Spinal cord (tissue), 10 donors: ENCODE data around the gene DGKB. TPM values are rescaled to one million over a fixed set of nuclear protein-coding genes. Genes with fewer than 3 reads are reported as not detected.
A peak's percentile ranks its signal among the peaks of the same experiment; 100 is the strongest.

ENCODE experiments used
- DNase-seq, 6 donors: peaks; one replicate each; pipeline versions ENCODE4 v3.0.0 to v3.0.0-alpha.2; 2013 to 2015; ENCODE audit warnings: low spot score in 6 of 6, low read depth in 4 of 6
- H3K27ac ChIP-seq: one replicate; pipeline ENCODE4 v1.5.1; 2013; ENCODE audit warnings: low read depth, low read length, control low read depth
- H3K27me3 ChIP-seq: one replicate; pipeline ENCODE4 v1.6.1; 2013; ENCODE audit warnings: low read length; ENCODE audit not compliant: control insufficient read depth, insufficient read depth
- H3K36me3 ChIP-seq: one replicate; pipeline ENCODE4 v1.6.1; 2013; ENCODE audit warnings: low read length; ENCODE audit not compliant: control insufficient read depth, insufficient read depth
- H3K4me1 ChIP-seq: one replicate; pipeline ENCODE4 v1.6.1; 2013; ENCODE audit warnings: low read length; ENCODE audit not compliant: control insufficient read depth, insufficient read depth
- H3K4me3 ChIP-seq: one replicate; pipeline ENCODE4 v1.5.1; 2013; ENCODE audit warnings: low read depth, low read length, control low read depth
- H3K9me3 ChIP-seq: one replicate; pipeline ENCODE4 v1.6.1; 2013; ENCODE audit warnings: low read length; ENCODE audit not compliant: control insufficient read depth, insufficient read depth
- WGBS: methylation state at CpG from one replicate; pipeline ENCODE4 v1.1.5; 2013; ENCODE audit warnings: missing lambda C conversion rate; ENCODE audit not compliant: insufficient coverage; 5-methylcytosine and 5-hydroxymethylcytosine counted together
- polyA plus RNA-seq, 2 donors: library from polyadenylated mRNA; unstranded; fragments of 120-200 nt; gene quantifications; one replicate each; pipeline ENCODE4 v1.2.1, GENCODE V29; 2013; ENCODE audit not compliant: insufficient read length in 2 of 2
- total RNA-seq, 2 donors: library from RNA; depleted of rRNA in 1 of 2; stranded (reverse); fragments of 120-200 nt in 1 of 2; fragments of >200 nt in 1 of 2; gene quantifications; one replicate each; pipeline versions ENCODE4 v1.2.3 to v1.2.4, GENCODE V29; 2013 to 2014
- donor health status: healthy.

DGKB gene
- total and polyA plus RNA-seq, 4 donors, result 13.6 to 31.4 (median 20.2) TPM

DNA sequence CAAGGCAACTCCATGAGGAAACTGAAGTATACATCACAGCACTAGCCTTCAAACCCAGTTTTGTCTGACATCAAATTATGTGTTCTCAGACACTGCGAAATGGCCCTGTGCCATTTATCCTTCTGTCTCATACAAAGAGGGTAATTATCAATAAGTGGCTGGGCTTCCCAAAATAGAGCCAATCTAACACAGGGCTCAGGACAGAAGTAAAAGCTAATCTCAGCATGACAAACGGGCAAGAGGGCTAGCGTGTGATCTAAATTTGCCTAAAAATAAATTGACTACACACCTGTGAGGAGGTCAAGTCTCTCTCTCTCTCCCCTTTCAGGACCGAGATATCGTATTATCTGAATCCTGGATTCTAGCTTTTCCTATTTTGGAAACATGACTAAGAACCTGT is 67.2 kb downstream of the DGKB start:
- Histone ChIP-seq H3K4me1 (no peaks in the 10 kb centered on the region), H3K27me3 (no peaks in the 10 kb centered on the region), H3K9me3 (no peaks in the 10 kb centered on the region), H3K36me3 (no peaks in the 10 kb centered on the region), H3K27ac (no peak overlapping the region), H3K4me3 (no peak overlapping the region)
- peak in 2 of 6 donors; percentile 38 to 71 for DNase-seq
- 58% methylated on average over 2 of the region's 5 CpGs for WGBS

DNA sequence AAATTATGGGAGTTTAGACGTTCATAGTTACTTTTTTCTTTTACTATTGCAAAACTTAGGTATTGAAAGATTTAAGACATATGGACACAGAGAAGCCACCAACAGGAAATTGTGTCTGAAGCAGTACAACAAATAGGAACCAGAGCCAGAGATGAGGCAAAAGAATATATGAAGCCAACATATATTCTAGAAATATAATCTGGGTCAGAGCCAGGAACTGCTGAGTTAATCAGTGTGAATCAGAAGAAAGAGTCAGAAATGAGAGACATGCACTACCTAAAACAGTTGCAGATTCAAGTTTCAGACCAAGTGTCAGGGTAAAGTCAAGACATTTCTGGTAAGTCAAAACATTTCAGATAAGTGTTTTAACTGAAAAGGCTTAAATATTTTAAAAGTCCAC is 67.7 kb downstream of the DGKB start:
- Histone ChIP-seq H3K27ac (no peak overlapping the region), H3K4me1 (no peaks in the 10 kb centered on the region), H3K4me3 (no peak overlapping the region), H3K9me3 (no peaks in the 10 kb centered on the region), H3K36me3 (no peaks in the 10 kb centered on the region), H3K27me3 (no peaks in the 10 kb centered on the region)
- WGBS, result no CpG with 5 or more reads among the region's 1 CpG
- DNase-seq, result peak in 2 of 6 donors; percentile 10 to 70

DNA sequence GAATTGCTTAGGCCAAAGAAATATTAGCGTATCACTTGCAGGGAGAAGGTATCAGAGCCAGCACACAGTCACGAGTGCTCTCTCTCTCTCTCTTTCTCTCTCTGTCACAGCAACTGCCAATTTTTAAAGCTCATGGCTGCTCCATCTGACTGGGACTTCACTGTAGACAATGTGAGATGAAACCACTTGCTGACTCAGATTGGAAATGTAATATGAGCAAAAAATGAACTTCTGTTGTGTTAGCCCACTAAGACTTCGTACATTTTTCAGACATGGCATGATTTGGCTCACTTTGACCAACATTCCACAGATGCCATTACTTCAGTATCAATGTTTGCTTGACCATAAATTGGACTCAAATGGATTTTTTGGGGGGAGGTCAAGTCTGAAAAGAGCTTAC is 68.1 kb downstream of the DGKB start:
- Histone ChIP-seq H3K4me1 (no peaks in the 10 kb centered on the region), H3K36me3 (no peaks in the 10 kb centered on the region), H3K27ac (no peak overlapping the region), H3K9me3 (no peaks in the 10 kb centered on the region), H3K27me3 (no peaks in the 10 kb centered on the region), H3K4me3 (no peak overlapping the region)
- peak in 1 of 6 donors; percentile 64 for DNase-seq
- 80% methylated on average over 1 of the region's 3 CpGs for WGBS

DNA sequence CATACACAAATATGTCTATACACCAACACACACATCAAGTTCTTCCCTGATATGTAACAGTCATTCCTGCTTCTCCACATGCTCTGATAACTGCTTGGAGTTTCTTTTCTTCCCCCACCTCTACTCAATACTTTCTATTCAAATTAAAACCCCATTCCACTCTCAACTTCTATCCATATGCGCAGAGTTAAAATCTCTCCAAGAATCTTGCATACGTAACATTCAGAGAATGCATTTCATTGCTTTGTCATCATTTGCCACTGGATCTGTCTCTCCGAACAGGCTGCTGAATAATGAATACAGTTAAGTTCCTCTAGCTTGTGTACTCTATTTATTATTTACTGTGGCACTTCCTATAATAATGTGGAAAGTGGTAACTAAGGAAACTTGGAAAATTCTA is 68.8 kb downstream of the DGKB start:
- no peak overlapping the region for H3K27ac ChIP-seq
- no peaks in the 10 kb centered on the region for H3K9me3 ChIP-seq
- H3K36me3 ChIP-seq, result no peaks in the 10 kb centered on the region
- no peaks in the 10 kb centered on the region for H3K4me1 ChIP-seq
- no CpG with 5 or more reads among the region's 3 CpGs for whole genome bisulfite sequencing
- peak in 1 of 6 donors; percentile 11 for DNase-seq
- H3K27me3 ChIP-seq, result no peaks in the 10 kb centered on the region
- H3K4me3 ChIP-seq, result no peak overlapping the region

DNA sequence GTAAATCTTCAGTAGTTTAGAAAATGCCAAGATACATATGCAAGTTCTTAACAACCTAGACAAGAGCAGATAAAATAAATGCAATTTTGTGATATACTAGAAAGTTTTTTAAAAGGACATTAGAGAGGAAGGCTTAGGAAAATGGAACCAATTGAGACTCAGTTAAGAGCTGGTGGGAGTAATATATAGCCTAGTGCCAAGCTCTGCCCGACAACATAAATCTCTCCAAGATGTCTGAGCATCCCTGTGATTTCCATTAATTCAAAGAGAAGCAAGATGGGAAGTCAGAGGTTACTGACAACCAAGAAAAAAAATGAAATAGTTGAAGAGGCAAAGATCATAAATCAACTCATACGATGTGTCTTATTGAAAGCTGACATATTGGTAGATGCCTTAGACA is 74.5 kb downstream of the DGKB start:
- Histone ChIP-seq H3K27me3 (no peaks in the 10 kb centered on the region), H3K36me3 (no peaks in the 10 kb centered on the region), H3K27ac (no peak overlapping the region), H3K9me3 (no peaks in the 10 kb centered on the region), H3K4me3 (no peak overlapping the region), H3K4me1 (no peaks in the 10 kb centered on the region)
- WGBS, result no CpG with 5 or more reads among the region's 2 CpGs
- DNase-seq, result no peak

DNA sequence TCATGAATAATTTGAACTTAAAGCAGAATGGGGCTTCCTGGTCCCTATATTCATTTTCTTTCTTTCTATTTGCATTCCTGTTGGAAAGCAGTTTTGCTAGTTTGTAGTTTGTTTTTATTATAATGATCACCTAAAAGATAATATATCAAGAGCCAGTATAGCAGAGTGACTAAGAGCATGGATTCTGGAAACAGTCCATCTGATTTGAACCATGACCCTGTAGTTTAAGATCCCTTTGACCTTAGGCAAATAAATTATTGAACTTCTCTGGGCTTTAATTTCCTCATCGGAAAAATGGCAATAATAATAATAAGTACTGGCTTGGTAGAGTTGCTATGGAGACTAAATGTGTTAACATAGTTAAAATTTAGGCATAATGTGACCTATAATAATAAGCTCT is 76.1 kb downstream of the DGKB start:
- no peak overlapping the region for H3K27ac ChIP-seq
- no peaks in the 10 kb centered on the region for H3K27me3 ChIP-seq
- H3K4me3 ChIP-seq, result no peak overlapping the region
- no peaks in the 10 kb centered on the region for H3K36me3 ChIP-seq
- H3K4me1 ChIP-seq, result no peaks in the 10 kb centered on the region
- DNase-seq, result no peak
- H3K9me3 ChIP-seq, result no peaks in the 10 kb centered on the region
- WGBS, result no CpG with 5 or more reads among the region's 1 CpG

DNA sequence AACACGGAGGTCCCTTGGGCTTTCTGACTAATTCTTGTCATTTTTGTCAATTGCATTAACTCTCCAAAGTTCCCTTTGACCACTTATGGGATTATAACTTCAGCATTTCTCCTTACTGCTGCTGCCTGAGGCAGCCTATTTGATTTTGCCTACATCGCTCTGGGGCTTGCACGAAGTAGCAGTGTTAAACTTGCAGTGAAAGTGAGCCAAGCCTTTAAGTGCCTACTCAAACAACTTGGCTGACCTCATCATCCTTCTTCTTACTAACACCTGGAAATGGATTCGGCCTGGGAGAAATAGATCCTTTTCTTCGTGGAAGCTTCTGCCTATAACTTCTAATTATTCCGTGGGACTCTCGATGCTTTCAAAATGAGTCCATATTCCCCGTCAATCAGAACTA is 76.6 kb downstream of the DGKB start:
- WGBS, result 67% methylated on average over 7 of the region's 8 CpGs

DNA sequence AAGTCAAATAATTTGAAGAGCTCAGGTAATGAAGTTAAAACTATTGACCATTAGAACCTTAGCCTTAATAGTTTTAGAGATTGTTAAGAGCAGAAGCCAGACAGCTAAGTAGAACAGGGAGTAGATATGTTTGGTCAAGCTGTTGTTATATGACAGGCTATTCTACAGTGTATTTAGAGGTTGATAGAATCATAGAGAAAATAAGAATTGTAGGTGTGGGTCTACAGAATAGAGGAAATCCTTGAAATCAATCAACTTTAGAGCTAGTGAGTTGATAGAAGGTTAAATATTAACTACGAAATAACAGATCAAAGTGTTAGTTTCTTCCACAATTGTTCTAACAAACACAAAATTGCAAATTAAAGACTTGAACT is 80.1 kb downstream of the DGKB start:
- Histone ChIP-seq H3K36me3 (no peaks in the 10 kb centered on the region), H3K27me3 (no peaks in the 10 kb centered on the region), H3K4me1 (no peaks in the 10 kb centered on the region), H3K27ac (no peak overlapping the region), H3K9me3 (no peaks in the 10 kb centered on the region), H3K4me3 (no peak overlapping the region)
- DNase-seq, result no peak
- no CpG with 5 or more reads among the region's 1 CpG for WGBS

More for the DNA sequence above, 76.6 kb downstream of the DGKB start:
- Histone ChIP-seq H3K4me3 (no peak overlapping the region), H3K36me3 (no peaks in the 10 kb centered on the region), H3K4me1 (no peaks in the 10 kb centered on the region), H3K9me3 (no peaks in the 10 kb centered on the region), H3K27ac (no peak overlapping the region), H3K27me3 (no peaks in the 10 kb centered on the region)
- no peak for DNase-seq

DNA sequence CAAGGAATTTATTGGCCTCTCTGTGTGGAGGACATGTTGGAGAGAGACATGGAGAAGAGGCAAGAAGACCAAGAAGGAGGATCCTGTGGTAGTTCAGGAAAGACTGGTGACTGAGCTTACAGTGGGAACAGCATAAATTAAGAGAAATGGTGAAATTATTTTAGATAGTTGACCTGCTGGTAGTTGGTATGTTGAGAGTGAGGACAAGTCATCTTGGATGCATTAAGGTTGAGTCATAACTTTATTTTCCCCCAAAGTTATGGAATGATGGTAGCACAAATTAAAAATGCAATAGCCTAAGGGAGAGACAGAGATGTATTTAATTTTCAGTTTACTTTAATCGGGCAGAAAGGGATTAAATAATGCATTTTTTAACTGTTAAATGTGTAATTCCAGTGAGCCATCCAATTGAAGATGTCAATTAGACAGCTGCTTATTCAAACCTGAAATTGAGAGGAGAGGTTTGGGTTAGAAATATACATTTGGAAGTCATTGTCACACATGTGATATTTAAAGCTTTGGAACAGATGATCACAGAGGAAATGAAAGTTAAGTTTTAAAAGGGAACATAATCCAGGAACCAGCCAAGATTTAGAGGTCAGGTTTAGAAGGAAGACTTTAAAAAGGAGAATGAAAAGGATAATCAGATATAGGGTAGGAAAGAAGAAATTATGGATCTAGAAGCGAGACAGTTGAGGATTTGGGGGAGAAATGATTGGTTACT is 80.6 kb downstream of the DGKB start:
- no peak overlapping the region for H3K27ac ChIP-seq
- 100% methylated on average over 1 of the region's 2 CpGs for WGBS
- DNase-seq, result no peak
- H3K9me3 ChIP-seq, result no peaks in the 10 kb centered on the region
- H3K36me3 ChIP-seq, result no peaks in the 10 kb centered on the region
- H3K27me3 ChIP-seq, result no peaks in the 10 kb centered on the region
- H3K4me1 ChIP-seq, result no peaks in the 10 kb centered on the region
- no peak overlapping the region for H3K4me3 ChIP-seq

DNA sequence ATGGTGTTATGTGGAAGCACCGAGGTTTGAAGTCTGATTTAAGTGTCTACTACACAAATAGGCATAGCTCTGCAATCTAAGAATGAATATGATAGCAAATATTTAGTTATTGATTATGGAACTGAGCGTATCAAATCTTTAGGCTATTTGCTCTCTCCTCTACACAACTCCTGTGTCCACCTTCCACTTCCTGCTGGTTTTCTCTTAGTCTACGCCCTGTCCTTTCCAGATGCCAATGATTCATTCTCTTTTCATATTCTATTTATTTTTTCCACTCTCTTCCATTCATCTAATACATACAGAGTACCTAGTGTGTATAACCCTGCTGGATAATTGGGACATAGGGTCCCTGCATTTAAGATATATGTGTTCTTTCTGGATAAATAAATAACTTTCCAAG is 83.7 kb downstream of the DGKB start:
- H3K27ac ChIP-seq, result no peak overlapping the region
- no CpG with 5 or more reads among the region's 3 CpGs for WGBS
- DNase-seq, result no peak
- no peaks in the 10 kb centered on the region for H3K4me1 ChIP-seq
- H3K4me3 ChIP-seq, result no peak overlapping the region
- H3K27me3 ChIP-seq, result no peaks in the 10 kb centered on the region
- no peaks in the 10 kb centered on the region for H3K9me3 ChIP-seq
- no peaks in the 10 kb centered on the region for H3K36me3 ChIP-seq
